Fibroblast of skin of scalp (primary cell): ENCODE results near the gene TMEM205.
"Not testable (repeated sequence)": the region's sequence is repeated elsewhere in the genome, so short reads cannot be mapped to it uniquely, and the experiment has no call there.

Experiments
- DNase-seq: peaks from one replicate; pipeline ENCODE4 v3.0.0-alpha.2; 2013

Gene TMEM205

GRCh38 chr19:11339254-11340098, 6.6 kb downstream of the TMEM205 start, which contains the start of gene RAB3D:
RAB3D (minus strand) TSS chr19:11339657; CDS start chr19:11337399, 2,258 bp downstream.
- peak; percentile 82 for DNase-seq

DNA sequence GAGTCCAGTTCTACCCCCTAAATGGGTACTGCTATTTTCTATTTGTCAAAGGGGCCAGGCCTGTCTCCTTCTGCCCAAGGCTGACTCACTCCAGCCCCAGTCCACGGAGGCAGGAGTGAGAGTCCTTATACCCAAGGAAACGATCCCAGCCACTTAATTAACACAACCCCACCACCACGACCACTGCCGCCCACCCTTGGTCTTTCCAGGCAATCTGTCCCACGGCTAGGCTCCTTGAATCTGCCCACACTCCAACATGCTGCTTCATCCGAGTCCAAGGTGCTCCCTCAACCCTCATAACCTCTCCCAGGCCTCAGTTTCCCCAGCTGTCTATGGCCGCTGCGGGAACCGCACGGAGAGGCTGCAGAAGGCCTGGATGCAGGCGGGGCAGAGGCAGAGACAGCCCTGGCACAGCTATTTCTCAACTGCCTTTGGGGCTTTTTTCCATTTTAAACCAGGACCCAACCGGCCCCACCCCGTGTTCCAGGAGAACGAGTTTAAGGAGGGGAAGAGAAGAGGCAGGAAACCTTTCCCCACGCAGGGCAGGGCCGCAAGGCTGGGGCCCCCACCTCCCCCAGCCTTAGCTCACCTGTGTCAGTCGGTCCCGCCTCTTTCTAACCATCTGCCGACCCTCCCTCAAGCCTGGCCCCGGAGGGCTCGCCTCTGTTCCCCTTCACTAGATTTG, 7.4 kb downstream of the TMEM205 start:
- no peak for DNase-seq

- DNase-seq = no peak
Observed at GRCh38 chr19:11338121-11338520, 7.9 kb downstream of the TMEM205 start.

GRCh38 chr19:11337080-11337479, 9.0 kb downstream of the TMEM205 start:
- no peak for DNase-seq

- DNase-seq = no peak
Observed at GRCh38 chr19:11335449-11336146, 10.5 kb downstream of the TMEM205 start.

GRCh38 chr19:11333838-11334237, 12.2 kb downstream of the TMEM205 start:
- peak; percentile 24 for DNase-seq

DNA sequence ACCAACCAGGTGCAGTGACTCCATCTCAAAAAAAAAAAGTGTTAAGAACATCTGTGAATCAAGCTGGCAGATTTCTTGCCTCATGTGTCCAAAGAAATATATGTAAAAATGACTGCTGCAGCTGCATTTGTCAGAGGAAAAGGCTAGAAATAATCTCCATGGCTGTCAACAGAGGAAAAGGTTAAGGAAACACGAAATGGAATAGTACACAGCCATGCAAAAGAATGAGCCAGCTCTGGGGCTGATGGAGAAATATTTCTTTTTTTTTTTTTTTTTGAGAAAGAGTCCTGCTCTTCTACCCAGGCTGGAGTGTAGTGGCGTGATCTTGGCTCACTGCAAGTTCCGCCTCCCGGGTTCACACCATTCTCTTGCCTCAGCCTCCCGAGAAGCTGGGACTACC, 13.2 kb downstream of the TMEM205 start:
- no peak for DNase-seq

DNA sequence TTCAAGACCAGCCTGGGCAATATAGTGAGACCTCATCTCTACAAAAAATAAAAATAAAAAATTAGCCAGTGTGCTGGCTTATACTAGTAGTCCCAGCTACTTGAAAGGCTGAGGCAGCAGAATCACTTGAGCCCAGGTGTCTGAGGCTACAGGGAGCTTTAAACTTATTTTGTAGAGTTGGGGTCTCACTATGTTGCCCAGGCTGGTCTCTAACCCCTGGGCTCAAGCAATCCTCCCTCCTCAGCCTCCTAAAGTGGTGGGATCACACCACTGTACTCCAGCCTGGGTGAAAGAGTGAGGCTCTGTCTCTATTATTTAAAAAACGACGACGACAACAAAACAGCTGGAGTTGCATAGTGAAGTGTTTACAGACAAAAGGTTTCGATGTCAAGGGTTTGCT, 14.6 kb downstream of the TMEM205 start:
- no peak for DNase-seq

- DNase-seq = no peak
Observed at GRCh38 chr19:11330127-11330526, 15.9 kb downstream of the TMEM205 start.

DNA sequence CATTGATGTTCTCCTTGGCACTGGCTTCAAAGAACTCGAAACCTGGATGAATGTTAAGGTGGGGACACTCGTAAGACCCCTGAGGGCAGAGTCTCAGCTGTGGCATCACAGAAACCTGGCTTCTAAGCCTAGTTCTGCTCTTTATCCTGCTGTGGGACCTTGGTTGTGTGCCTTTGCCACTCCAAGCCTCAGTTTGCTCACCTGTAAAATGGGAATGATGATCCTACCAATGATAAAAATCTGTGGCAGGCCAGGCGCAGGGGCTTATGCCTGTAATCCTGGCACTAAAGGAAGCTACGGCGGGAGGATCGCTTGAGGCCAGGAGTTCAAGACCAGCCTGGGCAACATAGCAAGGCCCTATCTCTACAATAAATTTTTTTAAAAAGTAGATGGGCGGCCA, 20.5 kb downstream of the TMEM205 start:
- no peak for DNase-seq

DNA sequence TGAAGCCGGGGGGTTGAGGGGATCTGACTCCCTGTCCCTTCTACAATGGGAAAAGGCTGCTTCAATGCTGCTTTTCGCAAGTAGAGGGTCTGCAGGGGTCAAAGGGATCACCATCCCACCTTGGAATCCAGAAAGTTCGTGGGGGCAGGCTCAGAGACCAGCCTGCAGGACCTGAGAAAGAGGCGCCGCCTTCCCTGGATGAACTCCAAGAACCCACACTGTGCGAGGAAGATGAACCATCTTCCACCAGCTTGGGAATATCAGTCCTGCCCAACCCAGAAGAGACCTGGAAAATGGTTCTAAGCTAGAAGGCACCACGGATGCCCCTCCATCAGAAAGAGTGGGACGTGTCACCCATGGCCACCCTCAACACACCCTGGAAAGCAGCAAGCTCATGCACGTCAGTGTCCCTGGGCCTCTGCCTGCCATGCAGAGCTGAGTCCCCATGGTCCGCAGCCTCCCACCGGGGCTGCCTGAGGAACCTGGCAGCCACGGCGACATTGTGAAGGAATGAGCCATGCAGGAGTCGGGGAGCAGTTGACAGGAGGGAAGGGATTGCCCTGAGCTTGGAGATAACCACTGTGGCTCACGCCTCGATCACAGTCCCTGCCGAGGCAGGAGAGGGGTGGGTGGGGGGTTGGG, 21.2 kb downstream of the TMEM205 start:
- DNase-seq = no peak

DNA sequence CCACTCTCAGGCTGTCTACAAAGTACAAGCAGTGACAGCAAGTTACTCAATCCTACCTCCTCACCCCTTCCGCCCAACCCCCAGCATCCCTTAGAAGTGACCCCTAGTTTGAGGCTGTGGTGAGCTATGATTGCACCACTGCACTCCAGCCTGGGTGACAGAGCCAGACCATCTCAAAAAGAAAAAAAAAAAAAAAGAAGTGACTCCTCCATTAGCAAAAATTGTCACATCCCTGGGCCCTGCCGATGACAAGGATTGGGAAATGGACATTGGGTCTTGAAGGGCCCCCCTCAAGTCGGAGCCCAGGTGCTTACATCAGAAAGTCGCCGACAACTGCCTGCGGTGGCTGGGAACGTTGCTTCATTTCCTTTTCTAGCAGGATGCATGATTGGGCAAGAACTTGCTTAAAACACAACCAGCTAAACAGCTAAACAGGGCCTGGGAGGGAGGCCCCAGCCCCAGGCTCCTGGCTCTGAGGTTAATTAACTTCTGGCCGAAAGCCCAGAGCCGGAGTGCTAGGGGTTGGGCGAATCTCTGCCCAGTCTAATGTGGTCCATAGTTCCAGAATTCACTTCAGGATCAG, 21.9 kb downstream of the TMEM205 start:
- DNase-seq = peak; percentile 91

GRCh38 chr19:11323601-11324078, 22.4 kb downstream of the TMEM205 start:
- DNase-seq = no peak

- DNase-seq = peak; percentile 12
Observed at GRCh38 chr19:11322269-11323024, 23.6 kb downstream of the TMEM205 start.

GRCh38 chr19:11321191-11322126, 24.6 kb downstream of the TMEM205 start:
- no peak for DNase-seq

- not testable (repeated sequence) for DNase-seq
Observed at GRCh38 chr19:11320278-11320995, 25.6 kb downstream of the TMEM205 start.

DNA sequence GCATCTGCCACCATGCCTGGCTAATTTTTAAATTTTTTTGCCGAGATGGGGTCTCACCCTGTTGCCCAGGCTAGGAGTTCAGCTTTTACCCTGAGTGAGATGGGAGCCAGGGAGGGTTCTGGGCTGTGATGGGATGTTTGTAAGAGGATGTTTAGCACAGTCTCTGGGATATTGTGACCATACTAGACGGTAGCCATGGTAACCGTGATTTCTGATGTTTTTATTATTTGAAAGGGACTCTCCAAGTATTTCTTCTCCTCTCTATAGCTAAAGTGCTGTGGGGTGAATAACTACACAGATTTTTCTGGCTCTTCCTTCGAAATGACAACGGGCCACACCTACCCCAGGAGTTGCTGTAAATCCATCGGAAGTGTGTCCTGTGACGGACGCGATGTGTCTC, 39.7 kb downstream of the TMEM205 start:
- no peak for DNase-seq

DNA sequence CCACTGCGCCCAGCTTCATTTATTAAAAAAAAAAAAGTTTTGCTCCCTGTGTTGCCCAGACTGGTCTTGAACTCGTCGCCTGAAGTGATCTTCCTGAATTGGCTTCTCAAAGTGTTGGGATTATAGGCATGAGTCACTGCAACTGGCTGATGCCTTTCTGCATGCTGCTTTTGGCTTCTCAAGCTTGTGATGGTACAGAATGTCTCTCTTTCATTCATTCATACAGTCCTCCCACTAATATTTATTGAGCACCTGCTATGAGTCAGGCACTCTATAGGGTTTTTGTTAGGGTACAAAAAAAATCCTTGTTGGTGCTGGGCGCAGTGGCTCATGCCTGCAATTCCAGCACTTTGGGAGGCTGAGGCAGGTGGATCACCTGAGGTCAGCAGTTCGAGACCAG, 41.1 kb downstream of the TMEM205 start:
- no peak for DNase-seq

DNA sequence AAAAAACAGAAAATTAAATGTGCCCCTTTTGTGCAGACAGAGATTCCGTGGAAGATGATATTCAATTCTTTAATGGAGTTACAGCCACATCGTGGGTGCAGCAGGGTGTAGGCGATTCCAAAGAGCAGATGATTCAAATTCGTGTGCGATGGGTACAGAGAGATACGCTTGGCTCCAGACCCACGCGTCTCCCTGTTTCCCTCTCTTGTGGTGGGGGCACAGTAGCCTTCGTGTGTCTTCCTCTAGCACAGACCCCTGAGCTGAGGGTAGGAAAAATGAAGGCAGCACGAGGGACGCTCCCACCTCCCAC, 45.3 kb downstream of the TMEM205 start:
- no peak for DNase-seq
